AG04450 (cell line): ENCODE data around the gene GFM1. TPM values are rescaled to one million over a fixed set of nuclear protein-coding genes. Genes with fewer than 3 reads are reported as not detected.
A peak's percentile ranks its signal among the peaks of the same experiment; 100 is the strongest.

Experiments used
- CTCF ChIA-PET: fragments of 300-600, 350-600 bp; formaldehyde crosslinking; extraction: SDS; loops from one replicate; lab custom pipeline; 2022; ENCODE audit warnings: antibody characterized with exemption, inconsistent platforms; lab: Charles Lee
- POLR2A ChIA-PET: fragments of 350-600 bp; formaldehyde crosslinking; extraction: SDS; loops from one replicate; lab custom pipeline; 2021; ENCODE audit warnings: antibody characterized with exemption, inconsistent platforms; lab: Yijun Ruan, JAX
- DNase-seq: peaks from one replicate; pipeline ENCODE4 v3.0.0-alpha.2; 2011; ENCODE audit warnings: low read depth, low spot score
- H3K27ac ChIP-seq: one replicate; pipeline ENCODE4 v1.5.1; 2012; ENCODE audit warnings: low read depth, low read length, control low read depth
- H3K27me3 ChIP-seq: one replicate; pipeline ENCODE4 v1.6.0; 2012; ENCODE audit warnings: low read length; ENCODE audit not compliant: control insufficient read depth, insufficient read depth
- H3K4me3 ChIP-seq: 2 replicates; pipeline ENCODE4 v1.5.1; 2011; ENCODE audit warnings: mild to moderate bottlenecking, low read depth, low read length, control low read depth
- H3K9me3 ChIP-seq: 2 replicates; pipeline ENCODE4 v1.5.1; 2012; ENCODE audit warnings: low read length; ENCODE audit not compliant: control insufficient read depth, insufficient read depth
- polyA plus RNA-seq: library from polyadenylated mRNA; depleted of rRNA; stranded (reverse); fragments of >200 nt; gene quantifications from 2 replicates; pipeline ENCODE4 v1.2.3, GENCODE V29; 2011
- TF ChIP-seq, protein P1 (sequence below): IDR thresholded peaks from 2 replicates; pipeline ENCODE4 v1.5.1; 2011; ENCODE audit warnings: low read depth, low read length, control low read depth, inconsistent platforms

The GFM1 gene
- polyA plus RNA-seq, 1 experiment, result 22.2 TPM

DNA sequence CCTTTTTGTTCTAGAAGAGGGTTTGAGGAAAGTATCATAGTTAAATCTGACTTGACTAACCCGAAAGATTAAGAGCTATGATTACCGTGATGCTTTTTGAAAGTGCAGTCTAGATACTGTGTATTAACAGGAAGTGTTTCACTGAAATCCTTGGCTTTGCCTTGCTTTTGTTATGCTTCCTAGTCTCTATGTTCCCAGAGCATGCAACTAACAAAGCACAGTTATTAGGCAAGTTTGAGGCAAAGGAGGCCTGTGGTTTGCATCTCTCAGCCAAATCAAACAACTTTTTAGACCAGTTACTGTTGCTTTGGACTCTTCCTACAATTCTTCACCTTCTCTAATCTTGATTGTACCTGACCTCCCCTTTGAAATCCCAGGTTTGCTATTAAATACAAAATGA lies 24.2 kb downstream of the GFM1 start:
- CTCF ChIA-PET, result interaction anchor here (1.2 to 7.2 kb wide), 3 partner anchors 7 to 133 kb away, joined by 3 to 85 read pairs (median 44); partner anchors contain the start of gene MFSD1
- peak; percentile 3 for DNase-seq
- H3K4me3 ChIP-seq, result peak overlapping the region; percentile 14; the same call in 1 of the 2 replicates
- POLR2A ChIA-PET, result no interaction called here
- H3K9me3 ChIP-seq, result no peaks in the 10 kb centered on the region
- H3K27ac ChIP-seq, result no peak overlapping the region
- no peaks in the 10 kb centered on the region for H3K27me3 ChIP-seq
- TF ChIP-seq, protein P1, sequence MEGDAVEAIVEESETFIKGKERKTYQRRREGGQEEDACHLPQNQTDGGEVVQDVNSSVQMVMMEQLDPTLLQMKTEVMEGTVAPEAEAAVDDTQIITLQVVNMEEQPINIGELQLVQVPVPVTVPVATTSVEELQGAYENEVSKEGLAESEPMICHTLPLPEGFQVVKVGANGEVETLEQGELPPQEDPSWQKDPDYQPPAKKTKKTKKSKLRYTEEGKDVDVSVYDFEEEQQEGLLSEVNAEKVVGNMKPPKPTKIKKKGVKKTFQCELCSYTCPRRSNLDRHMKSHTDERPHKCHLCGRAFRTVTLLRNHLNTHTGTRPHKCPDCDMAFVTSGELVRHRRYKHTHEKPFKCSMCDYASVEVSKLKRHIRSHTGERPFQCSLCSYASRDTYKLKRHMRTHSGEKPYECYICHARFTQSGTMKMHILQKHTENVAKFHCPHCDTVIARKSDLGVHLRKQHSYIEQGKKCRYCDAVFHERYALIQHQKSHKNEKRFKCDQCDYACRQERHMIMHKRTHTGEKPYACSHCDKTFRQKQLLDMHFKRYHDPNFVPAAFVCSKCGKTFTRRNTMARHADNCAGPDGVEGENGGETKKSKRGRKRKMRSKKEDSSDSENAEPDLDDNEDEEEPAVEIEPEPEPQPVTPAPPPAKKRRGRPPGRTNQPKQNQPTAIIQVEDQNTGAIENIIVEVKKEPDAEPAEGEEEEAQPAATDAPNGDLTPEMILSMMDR, result no peak

DNA sequence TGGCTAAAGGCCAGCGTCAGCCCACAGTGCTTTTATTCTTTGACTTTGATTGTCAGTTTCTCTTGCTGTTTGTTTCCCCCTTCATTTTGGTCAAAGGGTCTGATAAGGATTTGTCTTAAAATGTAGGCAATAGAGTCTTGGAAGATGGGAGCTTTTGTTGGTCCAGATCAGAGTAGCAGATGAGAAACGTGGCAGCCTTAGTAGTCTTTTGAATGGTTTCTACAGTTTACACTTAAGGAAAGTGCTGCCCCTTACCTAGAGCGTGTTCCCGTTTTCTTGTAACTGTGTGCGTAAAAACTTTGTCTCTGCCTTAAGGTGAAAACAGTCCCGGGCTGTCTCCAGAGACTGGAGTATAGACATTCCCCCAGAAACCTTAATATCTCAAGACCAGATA lies 27.5 kb downstream of the GFM1 start:
- Histone ChIP-seq H3K27me3 (no peaks in the 10 kb centered on the region), H3K9me3 (no peaks in the 10 kb centered on the region), H3K27ac (peak overlapping the region; percentile 55), H3K4me3 (peak overlapping the region; percentile 90)
- DNase-seq, result no peak
- ChIA-PET POLR2A (interaction anchor here (0.6 to 1.0 kb wide), 3 partner anchors 10 to 101 kb away, joined by 3 read pairs; partner anchors contain the start of gene MLF1), CTCF (interaction anchor here (0.6 to 7.2 kb wide), 16 partner anchors 11 to 1070 kb away, joined by 3 to 85 read pairs (median 6); no protein-coding TSS in a partner anchor)
- TF ChIP-seq, protein P1, result no peak

- TF ChIP-seq, protein P1, result peak; percentile 90
- Histone ChIP-seq H3K27ac (peak within 1 kb of the TSS; percentile 55), H3K4me3 (peak within 1 kb of the TSS; percentile 90), H3K27me3 (no peaks in the 10 kb centered on the region), H3K9me3 (no peaks in the 10 kb centered on the region)
- ChIA-PET POLR2A (interaction anchor here (0.6 to 1.0 kb wide), 4 partner anchors 10 to 102 kb away, joined by 3 to 4 read pairs (median 3); partner anchors contain the start of gene MLF1), CTCF (interaction anchor here (0.6 to 7.2 kb wide), 14 partner anchors 10 to 1070 kb away, joined by 3 to 85 read pairs (median 6); no protein-coding TSS in a partner anchor)
- peak; percentile 60 for DNase-seq
These were observed 28.2 kb downstream of the GFM1 start, which contains the start of gene LXN for GRCh38 chr3:158672215-158673176. Gene LXN, minus strand, starts transcription at chr3:158672648. Its CDS starts 170 bp downstream, at chr3:158672478.

DNA sequence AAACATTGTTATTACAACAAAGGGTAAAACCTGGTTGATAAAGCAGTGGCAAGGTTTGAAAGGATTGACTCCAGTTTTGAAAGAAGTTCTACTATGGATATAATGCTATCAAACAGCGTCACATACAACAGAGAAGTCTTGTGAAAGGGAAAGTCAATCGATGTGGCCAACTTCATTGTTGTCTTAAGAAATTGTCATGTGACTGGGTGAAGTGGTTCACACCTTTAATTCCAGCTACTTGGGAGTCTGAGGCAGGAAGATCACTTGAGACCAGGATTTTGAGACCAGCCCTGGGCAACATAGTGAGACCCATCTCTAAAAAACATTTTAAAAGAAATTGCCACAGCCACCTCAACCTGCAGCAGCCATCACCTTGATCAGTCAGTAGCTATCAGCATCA lies 34.4 kb downstream of the GFM1 start:
- ChIA-PET POLR2A (interaction anchor here (0.6 kb wide), 1 partner anchor 25 kb away, joined by 3 read pairs; no protein-coding TSS in a partner anchor), CTCF (interaction anchor here (0.9 to 2.8 kb wide), 5 partner anchors 19 to 116 kb away, joined by 4 to 12 read pairs (median 7); no protein-coding TSS in a partner anchor)
- no peak overlapping the region for H3K27ac ChIP-seq

More for the DNA sequence above, 34.4 kb downstream of the GFM1 start:
- no peak for DNase-seq
- H3K9me3 ChIP-seq, result no peaks in the 10 kb centered on the region
- H3K27me3 ChIP-seq, result no peaks in the 10 kb centered on the region
- TF ChIP-seq, protein P1, result no peak
- H3K4me3 ChIP-seq, result no peak overlapping the region
